Ovary (tissue), 9 donors: ENCODE results near the gene SCN5A. TPM values are rescaled to one million over a fixed set of nuclear protein-coding genes. Genes with fewer than 3 reads are reported as not detected.
A peak's percentile ranks its signal among the peaks of the same experiment; 100 is the strongest.

Experiments used
- DNase-seq, 5 donors: peaks; one replicate each; pipeline ENCODE4 v3.0.0-alpha.2; 2019 to 2020
- H3K27ac ChIP-seq, 2 donors: fragments of 200-600 bp; one replicate each; pipeline versions ENCODE4 v1.5.1 to v1.8.0; 2019 to 2022
- H3K27me3 ChIP-seq: fragments of 200-600 bp; one replicate; pipeline ENCODE4 v1.8.0; 2022
- H3K36me3 ChIP-seq: fragments of 200-600 bp; sonication (generic); one replicate; pipeline ENCODE4 v1.5.1; 2019
- H3K4me1 ChIP-seq: one replicate; pipeline ENCODE4 v1.8.1; 2013; ENCODE audit warnings: mild to moderate bottlenecking, moderate library complexity; ENCODE audit not compliant: insufficient read depth
- H3K4me3 ChIP-seq: fragments of 200-600 bp; sonication (generic); one replicate; pipeline ENCODE4 v1.5.1; 2017
- H3K9me3 ChIP-seq, 2 donors: fragments of 200-600 bp in 1 of 2; sonication (generic) in 1 of 2; one replicate each; pipeline versions ENCODE4 v1.5.1 to v1.8.1; 2013 to 2019; ENCODE audit warnings: mild to moderate bottlenecking in 1 of 2, moderate library complexity in 1 of 2
- EP300 ChIP-seq: sonication (generic); formaldehyde crosslinking; IDR thresholded peaks from one replicate; pipeline ENCODE4 v1.6.1; 2017; ENCODE audit warnings: antibody characterized with exemption
- POLR2A ChIP-seq: fragments of 450-650 bp; IDR thresholded peaks from one replicate; pipeline ENCODE4 v1.6.1; 2017; ENCODE audit warnings: antibody characterized with exemption, mild to moderate bottlenecking, moderate library complexity
- WGBS, 3 donors: extraction: QIAGEN DNeasy Blood & Tissue Kit in 1 of 3; methylation state at CpG; one replicate each; pipeline versions ENCODE4 v1.1.5 to v1.1.7; 2013 to 2017; 5-methylcytosine and 5-hydroxymethylcytosine counted together
- intact Hi-C, 4 donors: fragments of 100-400 bp; cut with DNase I; formaldehyde crosslinking; loops; one replicate each; pipeline versions ENCODE4 v1.11.0 to v1.15.1; 2022 to 2023
- polyA plus RNA-seq, 2 donors: library from polyadenylated mRNA; stranded (reverse); fragments of 200-250 nt in 1 of 2; fragments of 350-450 nt in 1 of 2; fragmentation: Illumina TruSeq in 1 of 2; extraction: RNeasy Lipid Tissue Mini Kit (QIAGEN cat#74804) in 1 of 2; gene quantifications; one replicate each; pipeline ENCODE4 v1.2.3, GENCODE V29; 2013 to 2014
- total RNA-seq, 7 donors: library from RNA; depleted of rRNA in 2 of 7; stranded (reverse); fragments of >200 nt in 2 of 7; fragmentation: NEBNext Ultra II Directional in 3 of 7; extraction: Animal tissue kit (Norgen Biotek cat#: 25700) in 3 of 7; gene quantifications; one replicate each; pipeline versions ENCODE4 v1.1.0 to v1.2.4, GENCODE V29; 2016 to 2023
- TF ChIP-seq, protein P1 (sequence below), 3 donors: fragments of 450-650 bp in 2 of 3; fragments of 200-600 bp in 1 of 3; IDR thresholded peaks; one replicate each; pipeline versions ENCODE4 v1.5.1 to v1.8.0; 2016 to 2022; ENCODE audit warnings: antibody characterized with exemption in 3 of 3, mild to moderate bottlenecking in 1 of 3
- donor health status: DM: no; HTN: no; CAD: no; lungs with moderate emphysema.
- donor health status: DM: no; HTN: no; CAD: no.
- donor health status: Bipolar disorder and iron deficiency.
- donor health status: DM: yes; HTN: yes; CAD: no.
- donor health status: DM: no; HTN: no; CAD: no.
- donor health status: DM: yes; HTN: yes; CAD: no.

SCN5A gene
- total and polyA plus RNA-seq, 9 donors: 0.67 to 4.7 (median 2.1) TPM

- Histone ChIP-seq H3K27ac (no peak overlapping the region), H3K36me3 (no peaks in the 10 kb centered on the region), H3K4me1 (no peaks in the 10 kb centered on the region), H3K9me3 (no peaks in the 10 kb centered on the region), H3K27me3 (no peaks in the 10 kb centered on the region), H3K4me3 (no peak overlapping the region)
- intact Hi-C loops: no loop called here
- TF ChIP-seq, protein P1, sequence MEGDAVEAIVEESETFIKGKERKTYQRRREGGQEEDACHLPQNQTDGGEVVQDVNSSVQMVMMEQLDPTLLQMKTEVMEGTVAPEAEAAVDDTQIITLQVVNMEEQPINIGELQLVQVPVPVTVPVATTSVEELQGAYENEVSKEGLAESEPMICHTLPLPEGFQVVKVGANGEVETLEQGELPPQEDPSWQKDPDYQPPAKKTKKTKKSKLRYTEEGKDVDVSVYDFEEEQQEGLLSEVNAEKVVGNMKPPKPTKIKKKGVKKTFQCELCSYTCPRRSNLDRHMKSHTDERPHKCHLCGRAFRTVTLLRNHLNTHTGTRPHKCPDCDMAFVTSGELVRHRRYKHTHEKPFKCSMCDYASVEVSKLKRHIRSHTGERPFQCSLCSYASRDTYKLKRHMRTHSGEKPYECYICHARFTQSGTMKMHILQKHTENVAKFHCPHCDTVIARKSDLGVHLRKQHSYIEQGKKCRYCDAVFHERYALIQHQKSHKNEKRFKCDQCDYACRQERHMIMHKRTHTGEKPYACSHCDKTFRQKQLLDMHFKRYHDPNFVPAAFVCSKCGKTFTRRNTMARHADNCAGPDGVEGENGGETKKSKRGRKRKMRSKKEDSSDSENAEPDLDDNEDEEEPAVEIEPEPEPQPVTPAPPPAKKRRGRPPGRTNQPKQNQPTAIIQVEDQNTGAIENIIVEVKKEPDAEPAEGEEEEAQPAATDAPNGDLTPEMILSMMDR (IDR thresholded peaks at IDR 0.05): no peak
- TF ChIP-seq POLR2A (no peak), EP300 (no peak)
- 92 to 94% (median 93%) methylated on average over 13 of the region's 13 CpGs for WGBS, 3 donors
- DNase-seq: peak in 1 of 5 donors; percentile 5
Observed at GRCh38 chr3:38565339-38566214, 83.9 kb downstream of the SCN5A start.

DNA sequence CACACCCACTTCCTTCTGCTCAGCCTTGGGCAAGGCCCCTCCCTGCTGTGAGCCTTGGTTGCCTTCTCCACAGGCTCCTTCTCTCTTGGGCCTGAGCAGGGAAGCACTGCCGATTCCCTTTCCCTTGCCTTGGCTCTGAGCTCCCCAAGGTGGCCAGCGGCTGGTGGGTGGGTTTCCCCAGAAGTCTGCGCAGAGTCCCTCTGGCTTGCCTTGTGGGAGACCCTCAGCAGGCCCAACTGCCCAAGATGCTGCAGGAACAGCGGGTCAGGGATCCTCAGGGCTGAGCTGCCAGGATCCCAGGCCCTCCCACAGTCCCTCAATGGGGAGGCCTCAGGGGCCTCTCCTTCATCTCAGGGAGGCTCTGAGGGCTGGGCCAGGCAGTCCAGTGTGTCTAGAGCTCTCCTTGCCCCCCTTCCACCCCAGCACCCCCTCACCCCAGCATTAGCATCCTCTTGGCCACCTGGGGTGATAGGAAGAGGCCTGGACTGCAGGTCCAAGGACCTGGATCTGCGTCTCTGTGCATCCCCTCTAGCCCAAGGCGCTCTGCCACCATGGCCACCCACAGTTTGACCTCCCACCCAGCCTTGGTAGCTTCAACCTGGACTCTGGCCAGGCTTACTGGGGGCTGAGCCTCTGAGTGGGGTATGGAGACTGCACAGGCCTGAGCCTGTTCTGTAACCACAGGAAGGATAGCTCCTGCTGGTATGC lies 84.7 kb downstream of the SCN5A start:
- TF ChIP-seq, protein P1 (IDR thresholded peaks at IDR 0.05): no peak
- TF ChIP-seq POLR2A (no peak), EP300 (no peak)
- no peaks in the 10 kb centered on the region for H3K27me3 ChIP-seq
- intact Hi-C loops: no loop called here
- H3K36me3 ChIP-seq: no peaks in the 10 kb centered on the region
- H3K9me3 ChIP-seq: no peaks in the 10 kb centered on the region
- H3K4me3 ChIP-seq: no peak overlapping the region
- H3K27ac ChIP-seq: no peak overlapping the region
- DNase-seq: peak in 2 of 5 donors; percentile 12 to 13
- no peaks in the 10 kb centered on the region for H3K4me1 ChIP-seq
- WGBS, 3 donors: 96% methylated on average over 6 of the region's 6 CpGs

- intact Hi-C loops: no loop called here
- Histone ChIP-seq H3K4me3 (no peak overlapping the region), H3K4me1 (no peaks in the 10 kb centered on the region), H3K9me3 (no peaks in the 10 kb centered on the region), H3K27ac (no peak overlapping the region), H3K36me3 (no peaks in the 10 kb centered on the region), H3K27me3 (no peaks in the 10 kb centered on the region)
- peak in 2 of 5 donors; percentile 2 to 7 for DNase-seq
- WGBS, 3 donors: 90 to 96% (median 92%) methylated on average over 10 of the region's 10 CpGs
- TF ChIP-seq EP300 (no peak), POLR2A (no peak)
- TF ChIP-seq, protein P1 (IDR thresholded peaks at IDR 0.05): no peak
Observed at GRCh38 chr3:38563886-38564270, 85.6 kb downstream of the SCN5A start.

- 86 to 91% (median 88%) methylated on average over 15 of the region's 15 CpGs for WGBS, 3 donors
Observed at GRCh38 chr3:38563070-38563885, 86.2 kb downstream of the SCN5A start.

More at GRCh38 chr3:38563070-38563885, 86.2 kb downstream of the SCN5A start:
- Histone ChIP-seq H3K4me1 (no peaks in the 10 kb centered on the region), H3K27me3 (no peaks in the 10 kb centered on the region), H3K36me3 (no peaks in the 10 kb centered on the region), H3K4me3 (no peak overlapping the region), H3K9me3 (no peaks in the 10 kb centered on the region), H3K27ac (no peak overlapping the region)
- TF ChIP-seq EP300: no peak
- TF ChIP-seq POLR2A: no peak
- TF ChIP-seq, protein P1 (IDR thresholded peaks at IDR 0.05): no peak
- DNase-seq: peak in 2 of 5 donors; percentile 3 to 5
- intact Hi-C loops: no loop called here
